CD4-positive, alpha-beta memory T cell (primary cell): ENCODE measurements around the gene PGAP6. TPM values are rescaled to one million over a fixed set of nuclear protein-coding genes. Genes with fewer than 3 reads are reported as not detected.
"Not testable (repeated sequence)": the region's sequence is repeated elsewhere in the genome, so short reads cannot be mapped to it uniquely, and the experiment has no call there.

Experiments used
- CTCF ChIA-PET: fragments of 350-600 bp; sonication (Branson Sonifier 250); formaldehyde crosslinking; loops from one replicate; lab custom pipeline; 2021; ENCODE audit warnings: inconsistent platforms; ENCODE audit not compliant: partially characterized antibody; lab: Charles Lee
- POLR2A ChIA-PET: fragments of 350-600 bp; sonication (Branson Sonifier 250); formaldehyde crosslinking; loops from one replicate; lab custom pipeline; 2021; ENCODE audit not compliant: partially characterized antibody; lab: Charles Lee
- DNase-seq, 5 donors: peaks; one replicate each; pipeline versions ENCODE4 v3.0.0 to v3.0.0-alpha.2; 2020 to 2022; ENCODE audit warnings: mixed read lengths in 1 of 5
- H3K27ac ChIP-seq: one replicate; pipeline ENCODE4 v1.7.0; 2013; ENCODE audit warnings: low read depth, low read length
- H3K27me3 ChIP-seq: 2 replicates; pipeline ENCODE4 v1.7.0; 2013; ENCODE audit warnings: mild to moderate bottlenecking, low read length, moderate library complexity; ENCODE audit not compliant: insufficient read depth
- H3K36me3 ChIP-seq: 2 replicates; pipeline ENCODE4 v1.7.0; 2013; ENCODE audit warnings: mild to moderate bottlenecking, low read length, moderate library complexity; ENCODE audit not compliant: insufficient read depth
- H3K4me1 ChIP-seq: 2 replicates; pipeline ENCODE4 v1.7.0; 2013; ENCODE audit warnings: mild to moderate bottlenecking, low read length, moderate library complexity; ENCODE audit not compliant: insufficient read depth
- H3K4me3 ChIP-seq, 2 donors: one replicate each; pipeline ENCODE4 v1.7.0; 2013; ENCODE audit warnings: low read length in 2 of 2, mild to moderate bottlenecking in 1 of 2
- H3K9me3 ChIP-seq, 2 donors: one replicate each; pipeline ENCODE4 v1.7.0; 2013; ENCODE audit warnings: low read length in 2 of 2, control low read depth in 1 of 2; ENCODE audit not compliant: control insufficient read depth in 1 of 2
- H3K27ac Mint-ChIP-seq, 7 donors: one replicate each; pipeline ENCODE4 v1.8.0; 2020 to 2021; ENCODE audit warnings: mixed read lengths in 7 of 7, mild to moderate bottlenecking in 6 of 7, inconsistent platforms in 3 of 7, moderate library complexity in 3 of 7
- H3K27me3 Mint-ChIP-seq, 2 donors: one replicate each; pipeline ENCODE4 v1.8.0; 2020 to 2021; ENCODE audit warnings: mixed read lengths in 2 of 2
- H3K36me3 Mint-ChIP-seq, 2 donors: one replicate each; pipeline ENCODE4 v1.8.0; 2020 to 2021; ENCODE audit warnings: mixed read lengths in 2 of 2, inconsistent platforms in 1 of 2, mild to moderate bottlenecking in 1 of 2
- H3K4me1 Mint-ChIP-seq, 4 donors: one replicate each; pipeline ENCODE4 v1.8.0; 2020 to 2021; ENCODE audit warnings: mixed read lengths in 4 of 4, mild to moderate bottlenecking in 1 of 4
- H3K4me3 Mint-ChIP-seq, 8 donors: one replicate each; pipeline ENCODE4 v1.8.0; 2020 to 2021; ENCODE audit warnings: mixed read lengths in 8 of 8, mild to moderate bottlenecking in 7 of 8, moderate library complexity in 6 of 8, inconsistent platforms in 3 of 8
- H3K9me3 Mint-ChIP-seq, 8 donors: one replicate each; pipeline ENCODE4 v1.8.0; 2020 to 2021; ENCODE audit warnings: mixed read lengths in 8 of 8, mild to moderate bottlenecking in 5 of 8, inconsistent platforms in 3 of 8, moderate library complexity in 1 of 8
- intact Hi-C: fragments of 100-400 bp; cut with micrococcal nuclease; formaldehyde crosslinking; loops from one replicate; pipeline ENCODE4 v1.15.1; 2023
- polyA plus RNA-seq, 2 donors: library from polyadenylated mRNA; unstranded; fragments of 300-500 nt; fragmentation: Illumina TruSeq; gene quantifications; one replicate each; pipeline ENCODE4 v1.2.3, GENCODE V29; 2021
- total RNA-seq, 2 experiments: library from RNA; stranded (reverse); gene quantifications; one replicate each; pipeline ENCODE4 v1.2.3, GENCODE V29; 2021

The PGAP6 gene
- total and polyA plus RNA-seq, 4 experiments from 2014 or later, result 22.7 to 73.5 (median 56.3) TPM

- H3K27ac ChIP-seq, result peak overlapping the region; percentile 42
- H3K36me3 ChIP-seq, result peaks cover 14% of the 10 kb centered on the region
- peak overlapping the region in 7 of 8 donors; percentile 76 to 93 (median 87) for H3K4me3 Mint-ChIP-seq
- ChIA-PET POLR2A (interaction anchor here (0.6 to 4.1 kb wide), 4 partner anchors 9 to 25 kb away, joined by 3 to 35 read pairs (median 12); partner anchors contain the start of genes DECR2 and MRPL28), CTCF (no interaction called here)
- H3K9me3 ChIP-seq, result no peaks in the 10 kb centered on the region
- DNase-seq, result no peak
- peaks cover 0 to 1% (median 0%) of the 10 kb centered on the region in 8 donors for H3K9me3 Mint-ChIP-seq
- peak overlapping the region in 5 of 7 donors; percentile 90 to 95 (median 91) for H3K27ac Mint-ChIP-seq
- intact Hi-C loops, result loop anchor here (10.0 kb wide), 1 partner anchor 205 kb away; no protein-coding TSS in a partner anchor
- no peaks in the 10 kb centered on the region for H3K27me3 ChIP-seq
- no peaks in the 10 kb centered on the region for H3K27me3 Mint-ChIP-seq
- peaks cover 0 to 8% of the 10 kb centered on the region in 2 donors for H3K36me3 Mint-ChIP-seq
- H3K4me3 ChIP-seq, result peak overlapping the region in 1 of 2 donors; percentile 38
- peaks cover 37% of the 10 kb centered on the region for H3K4me1 ChIP-seq
- peaks cover 10 to 31% (median 21%) of the 10 kb centered on the region in 4 donors for H3K4me1 Mint-ChIP-seq
Observed at GRCh38 chr16:379183-379960, 2.4 kb downstream of the PGAP6 start.

GRCh38 chr16:378821-379182 lies 3.0 kb downstream of the PGAP6 start:
- Mint-ChIP-seq H3K27ac (peak overlapping the region in 2 of 7 donors; percentile 35 to 55), H3K4me1 (peaks cover 10 to 31% (median 20%) of the 10 kb centered on the region in 4 donors), H3K9me3 (peaks cover 0 to 1% (median 0%) of the 10 kb centered on the region in 8 donors), H3K27me3 (no peaks in the 10 kb centered on the region), H3K36me3 (peaks cover 0 to 8% of the 10 kb centered on the region in 2 donors), H3K4me3 (peak overlapping the region in 1 of 8 donors; percentile 35)
- Histone ChIP-seq H3K4me3 (no peak overlapping the region), H3K36me3 (peaks cover 14% of the 10 kb centered on the region), H3K27ac (no peak overlapping the region), H3K9me3 (no peaks in the 10 kb centered on the region), H3K27me3 (no peaks in the 10 kb centered on the region), H3K4me1 (peaks cover 35% of the 10 kb centered on the region)
- intact Hi-C loops, result loop anchor here (10.0 kb wide), 1 partner anchor 206 kb away; no protein-coding TSS in a partner anchor
- no peak for DNase-seq
- CTCF ChIA-PET, result no interaction called here
- POLR2A ChIA-PET, result no interaction called here

- H3K4me3 Mint-ChIP-seq, POLR2A ChIA-PET, CTCF ChIA-PET: not testable (repeated sequence)
Observed at GRCh38 chr16:378113-378820, 3.5 kb downstream of the PGAP6 start.

GRCh38 chr16:377419-377951 lies 4.3 kb downstream of the PGAP6 start:
- Mint-ChIP-seq H3K36me3 (peaks cover 0 to 11% of the 10 kb centered on the region in 2 donors), H3K9me3 (no peaks in the 10 kb centered on the region), H3K27ac (no peak overlapping the region), H3K27me3 (no peaks in the 10 kb centered on the region), H3K4me1 (peaks cover 2 to 18% (median 10%) of the 10 kb centered on the region in 4 donors), H3K4me3 (no peak overlapping the region)
- Histone ChIP-seq H3K27ac (no peak overlapping the region), H3K4me1 (peaks cover 24% of the 10 kb centered on the region), H3K9me3 (no peaks in the 10 kb centered on the region), H3K4me3 (no peak overlapping the region), H3K36me3 (peaks cover 21% of the 10 kb centered on the region), H3K27me3 (no peaks in the 10 kb centered on the region)
- intact Hi-C loops, result loop anchor here (10.0 kb wide), 1 partner anchor 207 kb away; no protein-coding TSS in a partner anchor
- CTCF ChIA-PET, result no interaction called here
- DNase-seq, result no peak
- POLR2A ChIA-PET, result no interaction called here

More at GRCh38 chr16:378113-378820, 3.5 kb downstream of the PGAP6 start:
- peak overlapping the region in 3 of 7 donors; percentile 22 to 55 (median 37) for H3K27ac Mint-ChIP-seq
- Histone ChIP-seq H3K36me3 (peaks cover 15% of the 10 kb centered on the region), H3K4me1 (peaks cover 30% of the 10 kb centered on the region)
- H3K4me3 ChIP-seq, H3K9me3 ChIP-seq, H3K27ac ChIP-seq, H3K27me3 Mint-ChIP-seq, DNase-seq, H3K27me3 ChIP-seq, H3K9me3 Mint-ChIP-seq: not testable (repeated sequence)
- H3K4me1 Mint-ChIP-seq, result peaks cover 7 to 26% (median 16%) of the 10 kb centered on the region in 4 donors
- peaks cover 0 to 12% of the 10 kb centered on the region in 2 donors for H3K36me3 Mint-ChIP-seq
- intact Hi-C loops, result loop anchor here (10.0 kb wide), 1 partner anchor 207 kb away; no protein-coding TSS in a partner anchor

GRCh38 chr16:376817-377418 lies 4.9 kb downstream of the PGAP6 start:
- H3K9me3 Mint-ChIP-seq, result no peaks in the 10 kb centered on the region
- POLR2A ChIA-PET, result no interaction called here
- no peaks in the 10 kb centered on the region for H3K27me3 Mint-ChIP-seq
- H3K4me1 Mint-ChIP-seq, result peaks cover 1 to 17% (median 10%) of the 10 kb centered on the region in 4 donors
- no peak for DNase-seq
- no peak overlapping the region for H3K4me3 ChIP-seq
- no peaks in the 10 kb centered on the region for H3K27me3 ChIP-seq
- peaks cover 24% of the 10 kb centered on the region for H3K4me1 ChIP-seq
- peak overlapping the region in 1 of 7 donors; percentile 72 for H3K27ac Mint-ChIP-seq
- peaks cover 0 to 16% of the 10 kb centered on the region in 2 donors for H3K36me3 Mint-ChIP-seq
- no peak overlapping the region for H3K27ac ChIP-seq
- no peaks in the 10 kb centered on the region for H3K9me3 ChIP-seq
- peaks cover 21% of the 10 kb centered on the region for H3K36me3 ChIP-seq
- peak overlapping the region in 1 of 8 donors; percentile 66 for H3K4me3 Mint-ChIP-seq
- CTCF ChIA-PET, result no interaction called here
- intact Hi-C loops, result loop anchor here (10.0 kb wide), 1 partner anchor 208 kb away; no protein-coding TSS in a partner anchor

- Mint-ChIP-seq H3K27ac (no peak overlapping the region), H3K27me3 (no peaks in the 10 kb centered on the region), H3K36me3 (peaks cover 0 to 17% of the 10 kb centered on the region in 2 donors), H3K4me1 (peaks cover 1 to 20% (median 12%) of the 10 kb centered on the region in 4 donors), H3K9me3 (no peaks in the 10 kb centered on the region), H3K4me3 (no peak overlapping the region)
- ChIA-PET CTCF (interaction anchor here (0.7 kb wide), 1 partner anchor 41 kb away, joined by 3 read pairs; no protein-coding TSS in a partner anchor), POLR2A (no interaction called here)
- H3K4me1 ChIP-seq, result peaks cover 31% of the 10 kb centered on the region
- no peak overlapping the region for H3K4me3 ChIP-seq
- no peak for DNase-seq
- H3K36me3 ChIP-seq, result peaks cover 21% of the 10 kb centered on the region
- no peaks in the 10 kb centered on the region for H3K9me3 ChIP-seq
- H3K27ac ChIP-seq, result no peak overlapping the region
- no peaks in the 10 kb centered on the region for H3K27me3 ChIP-seq
- intact Hi-C loops, result loop anchor here (10.0 kb wide), 1 partner anchor 209 kb away; no protein-coding TSS in a partner anchor
Observed at GRCh38 chr16:375927-376816, 5.6 kb downstream of the PGAP6 start.
